Measurements from ENCODE around the gene C4BPA.

Gene C4BPA

GRCh38 chr1:207128336-207128921 lies 24.4 kb downstream of the C4BPA start:
- DNase-seq = no peak

GRCh38 chr1:207129053-207129452 lies 25.0 kb downstream of the C4BPA start:
- no peak for DNase-seq

GRCh38 chr1:207130252-207131036 lies 26.4 kb downstream of the C4BPA start:
- DNase-seq = no peak

DNA sequence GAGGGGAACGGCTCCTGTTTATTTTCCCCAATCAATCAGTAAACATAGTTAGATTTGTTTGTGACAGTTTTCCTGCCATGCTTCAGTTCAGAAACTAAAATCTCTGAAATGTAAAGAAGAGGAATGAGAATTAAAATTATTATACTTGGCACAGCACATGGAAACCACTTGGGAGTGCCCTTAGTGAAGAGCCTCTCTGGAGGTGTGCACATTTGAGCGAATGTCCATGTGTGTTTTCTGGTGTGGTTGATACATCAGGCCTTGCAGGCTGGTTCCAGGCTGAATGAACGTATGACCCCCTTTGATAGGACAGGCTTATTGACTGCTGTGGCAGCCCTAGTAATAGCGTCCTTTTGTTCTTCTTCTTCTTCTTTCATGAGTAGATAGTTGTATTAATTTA lies 27.1 kb downstream of the C4BPA start:
- DNase-seq = no peak

GRCh38 chr1:207134581-207134980 lies 30.5 kb downstream of the C4BPA start:
- no peak for DNase-seq

DNA sequence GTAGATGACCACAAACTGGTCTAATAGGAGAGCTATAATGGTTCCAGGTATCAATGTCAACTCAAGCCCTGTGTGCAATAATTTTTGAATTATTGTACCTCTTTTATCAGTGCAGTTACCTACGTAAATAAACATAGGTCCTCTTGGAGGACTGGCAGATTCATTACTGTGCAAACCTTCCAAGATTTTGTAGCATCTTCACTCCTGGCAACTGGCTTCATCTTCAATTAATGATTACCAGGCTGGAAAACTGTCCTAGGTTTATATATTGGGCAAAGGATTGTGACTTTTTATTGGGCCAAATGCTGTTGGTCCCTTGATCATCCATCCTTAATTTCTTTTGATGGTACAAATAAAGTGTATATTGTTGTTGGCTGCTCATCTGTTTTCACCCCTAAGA lies 35.6 kb downstream of the C4BPA start:
- no peak for DNase-seq

DNA sequence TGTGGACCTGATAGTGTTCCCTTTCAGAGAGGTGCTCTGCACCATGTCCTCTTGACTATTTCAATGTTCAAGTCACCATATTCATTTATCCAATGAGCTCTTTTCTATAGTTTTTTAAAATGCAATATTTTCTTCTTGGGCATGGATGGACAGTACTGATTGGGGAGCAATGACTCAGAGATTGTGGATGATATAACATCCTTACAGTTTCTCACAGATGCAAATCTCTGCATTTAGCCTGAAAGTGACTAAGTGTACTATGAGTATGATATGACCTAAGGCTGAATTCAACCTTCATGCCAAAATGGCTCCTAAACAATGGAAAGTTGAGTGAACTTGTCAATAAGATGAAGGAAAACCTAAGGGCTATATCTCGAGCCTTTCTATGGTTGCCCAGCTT lies 36.5 kb downstream of the C4BPA start:
- no peak for DNase-seq

DNA sequence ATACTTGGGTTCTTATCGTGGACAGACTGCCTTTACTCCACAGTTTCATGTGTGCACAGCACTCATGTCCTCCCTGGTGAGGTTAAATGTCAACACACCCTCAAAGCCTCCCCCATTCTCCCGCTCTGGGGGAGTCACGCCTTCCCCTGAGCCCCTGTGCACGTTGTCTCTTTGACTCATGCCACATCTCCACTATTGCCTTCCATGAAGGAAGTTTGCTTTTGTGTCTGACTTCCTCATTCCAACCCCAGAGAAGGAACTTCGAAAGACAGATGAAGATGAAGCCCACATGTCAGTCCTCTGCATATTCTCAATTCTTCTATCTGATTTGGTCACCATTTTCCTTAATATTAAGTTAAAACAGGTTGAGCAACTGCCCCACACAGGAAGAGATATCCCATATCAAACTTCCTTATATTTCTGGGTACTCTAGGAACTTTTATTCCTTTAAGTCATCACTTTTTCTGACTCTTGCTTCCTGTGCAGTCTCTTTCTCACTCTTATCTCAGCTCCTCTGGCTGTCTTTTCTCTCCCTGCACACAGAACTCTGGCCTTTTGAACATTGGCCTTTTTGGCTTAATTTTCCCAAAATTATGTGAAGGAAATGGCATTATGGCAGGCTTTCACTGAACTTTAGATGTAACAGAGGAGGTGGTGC lies 41.5 kb downstream of the C4BPA start:
- DNase-seq = no peak

DNA sequence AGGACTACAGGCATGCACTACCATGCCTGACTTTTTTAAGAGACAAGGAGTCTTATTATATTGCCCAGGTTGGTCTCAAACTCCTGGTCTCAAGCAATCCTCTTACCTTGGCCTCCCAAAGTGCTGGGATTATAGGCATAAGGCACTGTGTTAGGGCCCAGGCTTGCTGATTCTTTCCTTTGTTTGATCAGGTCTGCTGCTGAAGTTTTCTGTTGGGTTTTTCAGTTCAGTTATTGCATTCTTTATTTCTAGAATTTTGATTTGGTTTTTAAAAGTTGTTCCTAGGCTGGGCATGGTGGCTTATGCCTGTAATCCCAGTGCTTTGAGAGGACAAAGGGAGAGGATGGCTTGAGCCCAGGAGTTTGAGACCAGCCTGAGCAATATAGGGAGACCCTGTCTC lies 47.9 kb downstream of the C4BPA start:
- DNase-seq = no peak

- DNase-seq = no peak
Measured at GRCh38 chr1:207152792-207153468, 48.9 kb downstream of the C4BPA start.

GRCh38 chr1:207155028-207155427 lies 51.0 kb downstream of the C4BPA start:
- DNase-seq = no peak

DNA sequence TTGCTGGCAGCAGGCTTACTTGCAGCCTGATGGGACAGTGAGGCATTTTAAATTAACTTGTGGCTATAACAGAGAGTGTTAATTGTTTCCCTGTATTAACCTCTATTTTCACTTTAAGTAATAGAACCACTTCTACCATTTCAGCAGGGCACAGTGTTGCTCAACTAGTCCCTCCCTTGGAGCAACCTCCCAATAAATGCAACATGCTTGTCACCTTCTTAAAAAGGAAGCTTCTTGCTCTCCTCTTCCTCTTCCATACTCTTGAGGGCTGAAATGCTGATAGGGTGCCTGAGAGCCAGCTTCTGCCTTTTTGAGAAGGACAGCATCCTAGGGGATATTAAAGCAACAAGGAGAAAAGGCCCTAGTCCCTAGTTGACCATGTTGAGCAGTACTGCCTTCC lies 52.1 kb downstream of the C4BPA start:
- DNase-seq = no peak

- no peak for DNase-seq
Measured at GRCh38 chr1:207156826-207157225, 52.8 kb downstream of the C4BPA start.

GRCh38 chr1:207164086-207164485 lies 60.1 kb downstream of the C4BPA start:
- DNase-seq = no peak

GRCh38 chr1:207172321-207172720 lies 68.3 kb downstream of the C4BPA start:
- DNase-seq = no peak

- DNase-seq = no peak
Measured at GRCh38 chr1:207172885-207173284, 68.9 kb downstream of the C4BPA start.

DNA sequence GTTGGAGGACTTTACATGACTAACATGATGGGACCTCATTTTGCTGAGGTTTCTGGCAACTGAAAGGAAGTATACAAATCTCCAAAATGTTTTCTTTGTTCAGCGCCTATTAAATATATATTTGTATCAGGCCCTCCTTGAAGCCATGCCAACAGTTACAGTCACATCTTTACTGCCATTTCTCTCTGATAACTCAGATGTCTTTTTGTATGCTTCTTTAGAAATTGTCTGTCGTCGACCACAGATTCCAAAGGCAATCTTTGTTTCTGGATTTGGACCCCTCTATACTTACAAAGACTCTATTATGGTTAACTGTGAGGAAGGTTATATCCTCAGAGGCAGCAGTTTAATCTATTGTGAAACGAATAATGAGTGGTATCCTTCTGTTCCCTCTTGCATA lies 69.4 kb downstream of the C4BPA start:
- DNase-seq = no peak

- DNase-seq = no peak
Measured at GRCh38 chr1:207174913-207175312, 70.9 kb downstream of the C4BPA start.

DNA sequence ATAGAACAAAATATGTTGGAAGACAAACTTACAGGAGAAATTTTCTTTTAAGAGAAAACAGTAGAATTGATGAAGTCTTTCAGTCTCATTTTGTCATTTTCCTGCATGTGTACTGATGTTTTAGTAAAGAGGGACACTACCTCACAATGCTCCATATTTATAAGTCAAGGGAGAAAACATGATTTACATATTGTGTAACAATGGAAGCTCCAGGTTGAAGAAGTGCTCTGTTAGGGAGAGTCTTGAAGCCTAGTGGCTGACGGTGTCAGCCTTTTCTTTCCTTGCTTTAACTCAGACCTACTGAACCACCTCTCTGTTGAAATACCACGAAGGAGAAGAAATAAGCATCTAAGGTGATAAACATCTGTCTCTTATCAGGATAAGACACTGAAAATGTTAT lies 75.0 kb downstream of the C4BPA start:
- DNase-seq = no peak

DNA sequence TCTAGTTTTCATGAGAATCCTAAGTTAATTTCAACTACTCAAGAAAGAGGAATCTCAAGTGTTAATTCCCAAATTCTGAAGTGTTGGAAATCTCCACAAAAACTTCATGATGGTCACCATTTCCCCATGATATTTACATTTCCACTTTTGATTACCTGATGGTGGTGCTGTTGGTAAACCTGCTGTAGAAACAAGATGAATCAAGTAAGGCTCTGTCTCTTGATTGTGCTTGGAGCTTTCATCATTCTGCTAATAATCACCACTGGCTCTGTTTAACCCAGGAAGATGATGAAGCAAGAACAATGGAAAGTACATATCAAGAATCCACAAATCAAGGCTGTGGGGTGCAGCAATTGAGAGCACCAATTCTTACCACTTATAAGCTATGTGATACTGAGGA lies 77.8 kb downstream of the C4BPA start:
- no peak for DNase-seq

DNA sequence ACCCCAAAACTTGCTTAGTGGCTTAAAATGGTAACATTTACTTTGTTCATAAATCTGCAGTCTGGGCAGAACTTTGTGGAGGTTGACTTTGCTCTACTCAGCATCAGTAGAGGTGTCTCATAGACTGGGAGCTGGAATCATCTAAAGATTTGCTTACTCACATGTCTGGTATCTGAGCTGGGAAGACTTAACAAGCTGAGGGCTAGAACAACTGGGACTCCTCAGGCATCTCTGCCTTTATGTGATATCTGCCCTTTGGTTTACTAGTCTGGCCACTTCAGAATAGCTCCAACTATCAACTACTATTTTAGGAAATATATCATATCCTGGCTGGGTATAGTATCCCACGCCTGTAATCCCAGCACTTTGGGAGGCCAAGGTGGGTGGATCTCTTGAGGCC lies 82.5 kb downstream of the C4BPA start:
- DNase-seq = no peak

- DNase-seq = no peak
Measured at GRCh38 chr1:207188901-207189300, 84.9 kb downstream of the C4BPA start.

- no peak for DNase-seq
Measured at GRCh38 chr1:207191061-207191460, 87.0 kb downstream of the C4BPA start.

GRCh38 chr1:207191776-207192175 lies 87.7 kb downstream of the C4BPA start:
- no peak for DNase-seq

Measured in stimulated activated CD4-positive, alpha-beta T cell treated with anti-CD3 and anti-CD28 coated beads, Interleukin-4, amount 100 ng/mL, for 4 hours (primary cell).